Smooth muscle cell of the pulmonary artery (primary cell): ENCODE results near the gene ZNF350. TPM values are rescaled to one million over a fixed set of nuclear protein-coding genes. Genes with fewer than 3 reads are reported as not detected.

Experiments used
- total RNA-seq: library from RNA; depleted of rRNA; stranded (reverse); fragments of >200 nt; gene quantifications from 2 replicates; pipeline ENCODE4 v1.2.3, GENCODE V29; 2014

Gene ZNF350
- 8.3 and 10.7 TPM in 2 replicates for total RNA-seq

DNA sequence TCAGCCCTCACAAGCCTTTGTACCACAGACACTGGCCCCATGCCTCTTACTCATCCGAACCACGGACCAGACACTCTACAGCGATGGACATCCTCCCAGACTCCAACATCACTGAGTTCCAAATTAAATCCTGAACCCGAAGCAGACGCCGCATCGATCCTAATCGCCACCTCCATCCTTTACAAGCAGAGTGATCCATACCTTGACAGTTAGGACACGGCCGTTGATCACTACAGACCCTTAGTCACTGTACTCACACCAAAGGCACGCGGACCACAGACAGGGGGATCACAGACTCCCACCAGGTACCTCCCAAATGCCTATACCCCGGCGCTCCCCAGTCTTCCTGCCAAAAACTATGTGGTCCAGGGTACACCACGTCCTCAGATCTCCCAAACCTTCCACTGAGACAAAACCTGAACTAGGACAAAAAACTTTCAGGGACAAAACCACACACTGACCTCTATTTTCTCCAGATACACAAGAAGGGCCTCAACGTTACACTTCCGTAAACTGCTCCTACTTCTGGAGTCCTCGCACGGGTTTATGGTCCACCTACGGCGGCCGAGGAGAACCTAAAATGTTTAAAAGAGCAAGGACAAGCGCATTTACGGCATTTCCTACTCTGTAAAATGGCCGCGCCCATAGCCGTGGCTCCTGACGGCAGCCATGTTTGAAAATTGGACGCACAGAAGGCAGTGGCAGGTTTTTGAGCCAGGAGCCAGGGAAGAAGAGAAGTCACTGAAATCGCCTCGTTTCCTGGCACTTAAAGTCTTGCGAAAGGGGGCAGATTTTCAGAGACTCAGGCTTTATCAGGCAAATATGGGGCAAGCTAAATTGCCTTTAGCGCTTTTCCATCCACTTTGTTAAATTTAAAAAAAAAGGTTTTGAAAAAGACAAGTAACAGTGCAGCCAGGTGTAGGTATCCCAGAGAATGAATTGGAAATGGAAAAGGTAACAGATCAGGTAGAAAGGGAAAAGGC is at the start of gene ZNF350:
Gene ZNF350, minus strand, starts transcription at position 532 of the 983 bp plus-strand sequence. CDS start 12,480 bp downstream, outside the sequence.

DNA sequence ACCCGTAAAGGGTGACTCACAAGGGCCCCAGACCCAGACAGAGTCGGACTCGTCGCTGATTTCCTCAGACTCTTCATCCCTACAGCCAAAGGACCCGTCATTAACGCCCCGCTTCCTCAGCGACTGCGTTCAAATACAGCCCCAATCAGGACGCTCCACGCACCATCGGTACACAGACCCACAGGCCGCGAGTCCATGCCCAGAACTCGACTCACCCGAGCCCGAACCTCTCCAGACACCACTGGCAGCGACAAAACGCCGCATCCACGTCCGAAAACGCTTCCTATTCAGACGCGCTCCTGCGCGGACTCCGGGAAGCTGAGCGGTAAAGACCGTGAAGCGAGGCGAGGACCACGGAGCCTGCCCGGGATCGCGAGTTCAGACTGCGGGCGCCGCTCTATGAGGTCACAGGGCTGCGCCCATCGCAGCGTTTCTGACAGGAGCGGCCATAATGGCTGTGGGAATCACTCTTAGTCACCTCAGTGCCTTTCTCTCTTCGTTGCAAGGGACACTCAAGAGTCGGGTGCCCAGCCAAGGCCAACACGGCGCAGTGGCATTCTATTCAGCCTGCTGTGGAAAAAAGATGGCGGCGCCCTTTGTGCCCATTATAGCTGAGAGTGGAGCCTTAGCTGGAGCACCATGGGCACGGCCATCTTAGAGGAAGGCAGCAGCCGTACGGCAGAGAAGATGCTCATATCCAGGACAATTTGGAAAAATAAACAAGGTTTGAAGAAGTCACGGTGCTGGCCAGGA is 41.6 kb upstream of the ZNF350 start, which contains the start of gene ZNF614:
Gene ZNF614, minus strand, starts transcription at position 353 of the 753 bp plus-strand sequence. CDS start 2,634 bp downstream, outside the sequence.

GRCh38 chr19:52007806-52008557 is 21.3 kb upstream of the ZNF350 start, which contains the start of gene ZNF615:
TSS of gene ZNF615 (minus strand) at chr19:52008211. CDS start at chr19:52003711, 4,500 bp downstream.

DNA sequence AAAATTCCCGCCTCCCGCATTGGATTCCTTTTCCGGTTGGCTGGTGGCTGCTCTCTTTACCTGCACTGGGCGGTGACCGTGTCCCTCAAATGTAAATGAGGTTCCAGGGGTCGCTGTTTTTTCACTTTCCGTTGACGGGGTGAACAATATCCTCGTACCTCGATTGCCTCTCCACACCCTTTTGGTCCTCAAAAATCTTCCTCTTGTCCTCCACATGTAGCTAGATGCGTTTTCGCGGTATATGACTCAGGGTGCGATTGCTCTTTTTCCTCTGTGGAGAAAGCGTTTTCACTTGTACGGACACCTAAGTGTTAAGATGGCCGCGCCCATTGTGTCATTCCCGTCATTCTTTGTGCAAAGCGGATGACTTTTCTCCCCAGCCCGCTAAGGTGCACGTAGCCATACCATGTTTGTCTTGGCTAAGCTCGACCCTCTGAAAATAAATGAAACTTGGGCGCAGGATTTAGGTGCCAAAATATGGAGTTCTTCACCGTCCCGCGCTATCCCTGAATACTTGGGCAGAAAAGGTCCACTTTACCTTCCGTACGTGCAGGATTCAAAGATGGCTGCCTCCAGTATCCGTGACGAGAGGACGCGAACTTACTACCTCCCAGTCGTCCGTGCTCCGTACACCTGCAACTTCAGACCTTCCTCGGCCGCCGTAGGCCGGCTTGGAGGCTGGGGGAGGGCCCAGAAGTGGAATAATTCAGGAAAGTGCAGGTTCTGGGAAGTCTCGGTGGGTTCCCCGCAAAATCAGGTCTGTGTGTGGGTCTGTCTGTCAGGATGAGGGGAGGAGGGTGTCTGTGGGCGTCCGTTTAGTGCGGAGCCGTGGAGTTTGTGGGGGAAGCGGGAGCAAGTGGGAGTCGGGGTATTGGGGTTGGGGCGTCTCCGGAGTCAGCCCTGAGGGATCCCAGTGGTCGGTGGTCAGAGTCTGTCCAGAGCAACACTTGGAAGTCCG is 59.6 kb downstream of the ZNF350 start, which contains the start of gene ZNF613:
Gene ZNF613, plus strand, starts transcription at position 689 of the 958 bp plus-strand sequence. CDS start 8,749 bp downstream, outside the sequence.

Other genes starting within 250 kb of the ZNF350 start
- gene FPR1, start 235.0 kb downstream of the ZNF350 start, total RNA-seq = 0.20 TPM in 1 of 2 replicates, not detected in the other
- gene FPR2, start 225.7 kb downstream of the ZNF350 start, total RNA-seq = 0.07 TPM in 1 of 2 replicates, not detected in the other
- gene FPR3, start 191.7 kb downstream of the ZNF350 start, total RNA-seq = 0.07 and 0.17 TPM in 2 replicates
- gene ZNF577, start 98.9 kb downstream of the ZNF350 start, total RNA-seq = 7.6 and 8.3 TPM in 2 replicates
- 4.7 and 5.4 TPM in 2 replicates for gene ZNF649, start 81.8 kb downstream of the ZNF350 start, total RNA-seq
- 5.7 and 7.6 TPM in 2 replicates for gene ZNF613, start 59.4 kb downstream of the ZNF350 start, total RNA-seq
- 10.3 and 17.2 TPM in 2 replicates for gene ZNF615, start 21.4 kb upstream of the ZNF350 start, total RNA-seq
- gene ZNF614, start 41.5 kb upstream of the ZNF350 start, total RNA-seq = 9.1 and 10.6 TPM in 2 replicates
- 9.3 and 12.9 TPM in 2 replicates for gene ZNF432, start 62.0 kb upstream of the ZNF350 start, total RNA-seq
- gene ZNF841, start 108.9 kb upstream of the ZNF350 start, total RNA-seq = 22.6 and 23.6 TPM in 2 replicates
- 11.3 and 13.2 TPM in 2 replicates for gene ZNF616, start 153.1 kb upstream of the ZNF350 start, total RNA-seq
- 7.6 and 11.1 TPM in 2 replicates for gene ZNF836, start 184.8 kb upstream of the ZNF350 start, total RNA-seq
- 238 and 278 TPM in 2 replicates for gene PPP2R1A, start 203.2 kb upstream of the ZNF350 start, total RNA-seq